ENCODE data around the gene FUBP3.
"Not testable (repeated sequence)": the region's sequence is repeated elsewhere in the genome, so short reads cannot be mapped to it uniquely, and the experiment has no call there.

Gene FUBP3

GRCh38 chr9:130556396-130557076 is 22.8 kb upstream of the FUBP3 start:
- in situ Hi-C loops (cut with MboI; ENCODE audit: low sequenced_read_pairs): no loop called here

GRCh38 chr9:130557077-130557468 is 22.3 kb upstream of the FUBP3 start:
- in situ Hi-C loops (cut with MboI; ENCODE audit: low sequenced_read_pairs): no loop called here

- in situ Hi-C loops (cut with MboI; ENCODE audit: low sequenced_read_pairs): no loop called here
Measured at GRCh38 chr9:130561056-130561455, 18.3 kb upstream of the FUBP3 start.

GRCh38 chr9:130562525-130562924 is 16.9 kb upstream of the FUBP3 start:
- in situ Hi-C loops (cut with MboI; ENCODE audit: low sequenced_read_pairs): not testable (repeated sequence)

- in situ Hi-C loops (cut with MboI; ENCODE audit: low sequenced_read_pairs): no loop called here
Measured at GRCh38 chr9:130563797-130564196, 15.6 kb upstream of the FUBP3 start.

- in situ Hi-C loops (cut with MboI; ENCODE audit: low sequenced_read_pairs): no loop called here
Measured at GRCh38 chr9:130565792-130566191, 13.6 kb upstream of the FUBP3 start.

GRCh38 chr9:130570208-130570607 is 9.2 kb upstream of the FUBP3 start:
- in situ Hi-C loops (cut with MboI; ENCODE audit: low sequenced_read_pairs): no loop called here

GRCh38 chr9:130575514-130575913 is 3.9 kb upstream of the FUBP3 start:
- in situ Hi-C loops (cut with MboI; ENCODE audit: low sequenced_read_pairs): no loop called here

- in situ Hi-C loops (cut with MboI; ENCODE audit: low sequenced_read_pairs): no loop called here
Measured at GRCh38 chr9:130576176-130576575, 3.2 kb upstream of the FUBP3 start.

GRCh38 chr9:130579738-130580463 is 524 bp downstream of the FUBP3 start:
- in situ Hi-C loops (cut with MboI; ENCODE audit: low sequenced_read_pairs): no loop called here

GRCh38 chr9:130581766-130582165 is 2.4 kb downstream of the FUBP3 start:
- in situ Hi-C loops (cut with MboI; ENCODE audit: low sequenced_read_pairs): no loop called here

GRCh38 chr9:130583271-130583670 is 3.9 kb downstream of the FUBP3 start:
- in situ Hi-C loops (cut with MboI; ENCODE audit: low sequenced_read_pairs): no loop called here

- in situ Hi-C loops (cut with MboI; ENCODE audit: low sequenced_read_pairs): no loop called here
Measured at GRCh38 chr9:130587921-130588320, 8.5 kb downstream of the FUBP3 start.

GRCh38 chr9:130588416-130588815 is 9.0 kb downstream of the FUBP3 start:
- in situ Hi-C loops (cut with MboI; ENCODE audit: low sequenced_read_pairs): no loop called here

GRCh38 chr9:130589754-130590153 is 10.4 kb downstream of the FUBP3 start:
- in situ Hi-C loops (cut with MboI; ENCODE audit: low sequenced_read_pairs): no loop called here

- in situ Hi-C loops (cut with MboI; ENCODE audit: low sequenced_read_pairs): no loop called here
Measured at GRCh38 chr9:130590305-130590704, 10.9 kb downstream of the FUBP3 start.

- in situ Hi-C loops (cut with MboI; ENCODE audit: low sequenced_read_pairs): no loop called here
Measured at GRCh38 chr9:130593020-130593419, 13.6 kb downstream of the FUBP3 start.

GRCh38 chr9:130597228-130597627 is 17.9 kb downstream of the FUBP3 start:
- in situ Hi-C loops (cut with MboI; ENCODE audit: low sequenced_read_pairs): no loop called here

- in situ Hi-C loops (cut with MboI; ENCODE audit: low sequenced_read_pairs): no loop called here
Measured at GRCh38 chr9:130598188-130598587, 18.8 kb downstream of the FUBP3 start.

GRCh38 chr9:130599625-130600024 is 20.2 kb downstream of the FUBP3 start:
- in situ Hi-C loops (cut with MboI; ENCODE audit: low sequenced_read_pairs): no loop called here

GRCh38 chr9:130601100-130601499 is 21.7 kb downstream of the FUBP3 start:
- in situ Hi-C loops (cut with MboI; ENCODE audit: low sequenced_read_pairs): no loop called here

- in situ Hi-C loops (cut with MboI; ENCODE audit: low sequenced_read_pairs): no loop called here
Measured at GRCh38 chr9:130604295-130604694, 24.9 kb downstream of the FUBP3 start.

Measured in HL-60/S4 treated with retinoic acid at 250 ng/mL for 4 days and 3 days (cell line).